MM.1S (cell line): ENCODE data around the gene SAMHD1.

Experiments
- EZH2 ChIP-seq: fragments of 300-600 bp; sonication (generic); optimal IDR thresholded peaks from 2 replicates; pipeline ENCODE3; 2017; ENCODE audit warnings: low read depth, mild to moderate bottlenecking, antibody characterized with exemption, low read length, mixed read lengths
- EZH2phosphoT487 ChIP-seq: fragments of 300-600 bp; sonication (generic); IDR thresholded peaks from 2 replicates; pipeline ENCODE4 v1.6.1; 2018; ENCODE audit warnings: antibody characterized with exemption, low read length
- TF ChIP-seq, protein P1 (sequence below): fragments of 300-600 bp; sonication (generic); IDR thresholded peaks from 2 replicates; pipeline ENCODE4 v1.5.1; 2016; ENCODE audit warnings: antibody characterized with exemption, low read length, mixed read lengths

DNA sequence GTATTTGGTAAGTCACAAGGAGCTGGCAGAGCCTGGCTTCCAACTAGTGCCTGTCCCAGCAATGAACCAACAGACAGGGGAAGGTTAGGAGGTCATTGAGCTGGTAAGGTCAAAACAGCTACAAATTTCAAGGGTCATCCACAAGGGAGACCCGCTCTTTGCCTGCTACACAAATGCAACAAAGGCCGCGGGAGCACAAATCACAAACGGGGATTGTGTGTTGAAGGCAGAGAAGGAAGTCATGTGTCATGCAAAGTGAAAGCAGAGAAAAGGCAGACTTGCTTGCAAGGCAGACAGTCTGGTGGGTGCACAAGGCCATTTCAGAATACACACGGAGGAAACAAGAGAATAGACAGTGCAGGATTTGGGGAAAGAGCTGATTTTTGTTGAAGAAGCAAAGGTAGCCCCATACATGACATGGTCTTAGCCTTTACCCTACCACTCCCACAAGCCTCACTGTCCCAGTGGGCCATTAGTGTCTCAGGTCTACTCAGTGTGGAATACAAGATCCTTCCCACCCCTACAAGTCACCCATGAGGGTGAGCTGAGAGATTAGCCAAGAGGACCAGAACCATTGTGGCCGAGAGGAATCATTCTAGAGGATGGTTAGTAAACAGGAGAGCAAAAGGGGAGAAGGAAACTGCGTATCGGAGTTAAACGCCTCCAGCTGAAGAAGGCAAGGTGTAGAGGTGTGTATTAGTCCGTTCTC is 18.1 kb upstream of the SAMHD1 start:
- TF ChIP-seq, protein P1, sequence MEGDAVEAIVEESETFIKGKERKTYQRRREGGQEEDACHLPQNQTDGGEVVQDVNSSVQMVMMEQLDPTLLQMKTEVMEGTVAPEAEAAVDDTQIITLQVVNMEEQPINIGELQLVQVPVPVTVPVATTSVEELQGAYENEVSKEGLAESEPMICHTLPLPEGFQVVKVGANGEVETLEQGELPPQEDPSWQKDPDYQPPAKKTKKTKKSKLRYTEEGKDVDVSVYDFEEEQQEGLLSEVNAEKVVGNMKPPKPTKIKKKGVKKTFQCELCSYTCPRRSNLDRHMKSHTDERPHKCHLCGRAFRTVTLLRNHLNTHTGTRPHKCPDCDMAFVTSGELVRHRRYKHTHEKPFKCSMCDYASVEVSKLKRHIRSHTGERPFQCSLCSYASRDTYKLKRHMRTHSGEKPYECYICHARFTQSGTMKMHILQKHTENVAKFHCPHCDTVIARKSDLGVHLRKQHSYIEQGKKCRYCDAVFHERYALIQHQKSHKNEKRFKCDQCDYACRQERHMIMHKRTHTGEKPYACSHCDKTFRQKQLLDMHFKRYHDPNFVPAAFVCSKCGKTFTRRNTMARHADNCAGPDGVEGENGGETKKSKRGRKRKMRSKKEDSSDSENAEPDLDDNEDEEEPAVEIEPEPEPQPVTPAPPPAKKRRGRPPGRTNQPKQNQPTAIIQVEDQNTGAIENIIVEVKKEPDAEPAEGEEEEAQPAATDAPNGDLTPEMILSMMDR = no peak
- no peak for TF ChIP-seq EZH2
- TF ChIP-seq EZH2phosphoT487 = no peak
